HFFc6 (cell line): ENCODE results near the gene POU6F2. TPM values are rescaled to one million over a fixed set of nuclear protein-coding genes. Genes with fewer than 3 reads are reported as not detected.

Experiments
- DNase-seq: peaks from one replicate; pipeline ENCODE4 v3.0.0-alpha.2; 2018
- H3K27ac Mint-ChIP-seq: 2 replicates; pipeline ENCODE4 v1.8.0; 2020; ENCODE audit warnings: mild to moderate bottlenecking, mixed read lengths
- H3K27me3 Mint-ChIP-seq: 2 replicates; pipeline ENCODE4 v1.8.0; 2021; ENCODE audit warnings: mild to moderate bottlenecking, moderate library complexity, mixed read lengths; ENCODE audit not compliant: insufficient read depth
- H3K36me3 Mint-ChIP-seq: 2 replicates; pipeline ENCODE4 v1.8.0; 2021; ENCODE audit warnings: low read depth, mixed read lengths
- H3K4me1 Mint-ChIP-seq: 2 replicates; pipeline ENCODE4 v1.8.0; 2020; ENCODE audit warnings: low read depth, mixed read lengths
- H3K4me3 Mint-ChIP-seq: 2 replicates; pipeline ENCODE4 v1.8.0; 2020; ENCODE audit warnings: mild to moderate bottlenecking, moderate library complexity, mixed read lengths
- H3K9me3 Mint-ChIP-seq: 2 replicates; pipeline ENCODE4 v1.8.0; 2020; ENCODE audit warnings: mild to moderate bottlenecking, mixed read lengths
- total RNA-seq, 6 experiments: library from RNA; stranded (reverse); fragmentation: NEBNext Ultra II Directional; extraction: Animal tissue kit (Norgen Biotek cat#: 25700); gene quantifications; 2 replicates in 1 of 6; 3 replicates in 5 of 6; pipeline ENCODE4 v1.2.3, GENCODE V29; 2021
- TF ChIP-seq, protein P1 (sequence below): fragments of 200-600 bp; sonication (generic); IDR thresholded peaks from 2 replicates; pipeline ENCODE4 v1.5.0; 2021; ENCODE audit warnings: antibody characterized with exemption, mild to moderate bottlenecking

The POU6F2 gene
- total RNA-seq, 6 experiments from 2014 or later = not detected

DNA sequence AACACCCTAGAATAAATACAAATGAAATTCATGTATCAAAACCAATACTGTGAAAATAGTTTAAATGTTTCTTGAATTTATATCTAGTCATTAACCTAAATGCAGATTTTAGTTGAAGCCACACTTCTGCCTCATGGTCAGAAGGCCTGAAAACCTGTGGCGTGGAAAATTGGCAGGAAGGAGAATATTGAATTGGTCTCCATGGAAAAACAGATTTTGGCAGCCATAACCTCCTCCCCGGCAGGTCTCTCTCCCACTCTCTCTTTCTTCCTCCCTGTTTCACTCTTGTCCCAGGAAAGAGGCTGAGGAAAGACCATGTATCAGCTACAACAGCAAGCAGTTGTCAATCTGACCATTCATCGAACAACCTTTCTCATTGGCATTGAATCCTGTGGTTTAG, 427.9 kb downstream of the POU6F2 start:
- Mint-ChIP-seq H3K27ac (no peak overlapping the region), H3K4me3 (no peak overlapping the region), H3K36me3 (no peaks in the 10 kb centered on the region)

DNA sequence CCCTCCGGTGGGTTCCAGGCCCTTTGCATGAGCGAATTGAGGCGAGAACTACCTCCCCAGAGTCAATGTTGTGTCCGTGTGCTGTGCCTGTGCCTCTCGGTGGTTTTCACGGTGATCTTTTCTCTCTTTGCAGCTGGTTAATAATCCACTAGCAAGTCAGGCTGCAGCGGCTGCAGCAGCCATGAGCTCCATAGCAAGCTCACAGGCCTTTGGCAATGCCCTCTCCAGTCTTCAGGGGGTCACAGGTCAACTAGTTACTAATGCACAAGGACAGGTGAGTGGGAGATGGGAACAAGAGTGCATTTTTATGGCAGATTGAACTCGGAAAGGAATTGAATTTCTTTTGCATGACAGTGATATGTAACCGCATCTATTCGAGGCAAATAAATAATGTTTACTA, 428.8 kb downstream of the POU6F2 start:
- DNase-seq = no peak
- Mint-ChIP-seq H3K9me3 (no peaks in the 10 kb centered on the region), H3K4me3 (no peak overlapping the region), H3K36me3 (no peaks in the 10 kb centered on the region), H3K27me3 (peaks cover 6% of the 10 kb centered on the region), H3K4me1 (no peaks in the 10 kb centered on the region), H3K27ac (no peak overlapping the region)
- TF ChIP-seq, protein P1, sequence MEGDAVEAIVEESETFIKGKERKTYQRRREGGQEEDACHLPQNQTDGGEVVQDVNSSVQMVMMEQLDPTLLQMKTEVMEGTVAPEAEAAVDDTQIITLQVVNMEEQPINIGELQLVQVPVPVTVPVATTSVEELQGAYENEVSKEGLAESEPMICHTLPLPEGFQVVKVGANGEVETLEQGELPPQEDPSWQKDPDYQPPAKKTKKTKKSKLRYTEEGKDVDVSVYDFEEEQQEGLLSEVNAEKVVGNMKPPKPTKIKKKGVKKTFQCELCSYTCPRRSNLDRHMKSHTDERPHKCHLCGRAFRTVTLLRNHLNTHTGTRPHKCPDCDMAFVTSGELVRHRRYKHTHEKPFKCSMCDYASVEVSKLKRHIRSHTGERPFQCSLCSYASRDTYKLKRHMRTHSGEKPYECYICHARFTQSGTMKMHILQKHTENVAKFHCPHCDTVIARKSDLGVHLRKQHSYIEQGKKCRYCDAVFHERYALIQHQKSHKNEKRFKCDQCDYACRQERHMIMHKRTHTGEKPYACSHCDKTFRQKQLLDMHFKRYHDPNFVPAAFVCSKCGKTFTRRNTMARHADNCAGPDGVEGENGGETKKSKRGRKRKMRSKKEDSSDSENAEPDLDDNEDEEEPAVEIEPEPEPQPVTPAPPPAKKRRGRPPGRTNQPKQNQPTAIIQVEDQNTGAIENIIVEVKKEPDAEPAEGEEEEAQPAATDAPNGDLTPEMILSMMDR = no peak

More for the DNA sequence above, 427.9 kb downstream of the POU6F2 start:
- no peak for DNase-seq
- TF ChIP-seq, protein P1 = no peak
- Mint-ChIP-seq H3K9me3 (no peaks in the 10 kb centered on the region), H3K27me3 (peaks cover 6% of the 10 kb centered on the region), H3K4me1 (no peaks in the 10 kb centered on the region)

DNA sequence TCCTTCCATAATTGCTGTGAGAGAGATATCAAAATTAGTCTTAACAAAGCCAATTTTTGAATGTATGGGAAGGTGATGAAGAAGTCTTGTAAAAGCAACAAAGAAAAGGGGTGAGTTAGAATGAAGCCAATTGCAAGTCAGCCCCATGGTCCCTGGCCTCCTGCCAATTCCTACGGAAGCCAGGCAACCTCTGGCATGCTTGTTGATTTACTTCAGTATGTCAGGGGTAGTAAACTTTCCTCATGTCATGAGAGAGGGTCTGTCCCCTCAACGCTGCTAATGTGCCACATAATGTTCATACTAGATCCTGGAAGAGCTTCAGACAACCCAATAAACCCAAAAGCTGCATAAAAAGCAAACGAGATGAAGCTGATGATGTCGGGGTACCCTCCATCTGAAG, 429.4 kb downstream of the POU6F2 start:
- DNase-seq = no peak
- no peak overlapping the region for H3K27ac Mint-ChIP-seq
- TF ChIP-seq, protein P1 = no peak
- no peak overlapping the region for H3K4me3 Mint-ChIP-seq
- no peaks in the 10 kb centered on the region for H3K4me1 Mint-ChIP-seq
- H3K36me3 Mint-ChIP-seq = no peaks in the 10 kb centered on the region
- peaks cover 9% of the 10 kb centered on the region for H3K27me3 Mint-ChIP-seq
- H3K9me3 Mint-ChIP-seq = no peaks in the 10 kb centered on the region

DNA sequence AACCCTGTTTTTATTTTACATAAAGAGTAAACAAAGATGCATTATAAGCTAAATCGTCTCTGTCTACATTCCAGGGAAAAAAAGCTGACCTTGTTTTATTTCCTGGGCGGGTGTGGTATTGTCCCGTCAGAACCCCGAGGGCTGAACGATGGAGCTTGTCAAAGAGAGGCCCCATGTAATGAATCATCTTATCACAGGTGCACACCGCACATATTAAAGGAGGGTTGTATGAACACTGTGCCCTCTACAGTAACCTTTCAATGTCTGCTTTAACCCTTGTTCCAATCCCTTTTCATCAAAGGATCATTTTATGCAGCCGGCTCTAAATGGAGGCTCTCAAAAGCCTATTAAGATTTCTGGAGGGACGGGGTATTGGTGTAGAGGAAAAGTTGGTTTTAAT, 430.0 kb downstream of the POU6F2 start:
- Mint-ChIP-seq H3K27ac (no peak overlapping the region), H3K4me1 (no peaks in the 10 kb centered on the region), H3K9me3 (no peaks in the 10 kb centered on the region), H3K4me3 (no peak overlapping the region), H3K27me3 (peaks cover 9% of the 10 kb centered on the region), H3K36me3 (no peaks in the 10 kb centered on the region)
- DNase-seq = no peak
- TF ChIP-seq, protein P1 = no peak

DNA sequence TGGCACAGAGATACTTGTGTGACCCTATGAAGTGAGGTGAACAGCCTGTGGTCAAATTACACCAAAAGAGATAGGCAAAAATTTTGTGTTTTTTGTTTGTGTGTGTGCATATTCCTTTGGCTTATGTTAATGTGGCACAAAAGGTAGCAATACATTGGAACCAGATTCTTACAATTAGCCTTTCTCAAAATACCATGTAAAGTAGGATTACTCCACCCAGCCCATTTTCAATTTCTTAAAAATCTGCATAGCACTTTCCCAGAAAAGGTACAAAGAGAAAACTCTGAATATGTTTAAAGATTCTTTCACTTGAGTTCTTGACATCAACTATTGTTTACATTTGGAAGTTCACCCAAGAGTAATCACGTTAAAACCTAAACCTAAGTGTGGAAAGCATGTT, 431.2 kb downstream of the POU6F2 start:
- Mint-ChIP-seq H3K27me3 (peaks cover 9% of the 10 kb centered on the region), H3K4me1 (peaks cover 4% of the 10 kb centered on the region)

More for the DNA sequence above, 431.2 kb downstream of the POU6F2 start:
- Mint-ChIP-seq H3K36me3 (no peaks in the 10 kb centered on the region), H3K4me3 (no peak overlapping the region), H3K27ac (no peak overlapping the region), H3K9me3 (no peaks in the 10 kb centered on the region)
- no peak for DNase-seq
- TF ChIP-seq, protein P1 = no peak
